B cell (primary cell): ENCODE results near the gene STARD3.

Experiments
- EZH2 ChIP-seq: IDR thresholded peaks from 2 replicates; pipeline ENCODE4 v1.6.1; 2012; ENCODE audit warnings: borderline replicate concordance, low read depth, mild to moderate bottlenecking, moderate library complexity, low read length; ENCODE audit not compliant: insufficient read depth, poor library complexity, severe bottlenecking
- TF ChIP-seq, protein P1 (sequence below): fragments of 200-600 bp; IDR thresholded peaks from one replicate; pipeline ENCODE4 v1.8.0; 2022; ENCODE audit warnings: antibody characterized with exemption, mild to moderate bottlenecking

- TF ChIP-seq, protein P1, sequence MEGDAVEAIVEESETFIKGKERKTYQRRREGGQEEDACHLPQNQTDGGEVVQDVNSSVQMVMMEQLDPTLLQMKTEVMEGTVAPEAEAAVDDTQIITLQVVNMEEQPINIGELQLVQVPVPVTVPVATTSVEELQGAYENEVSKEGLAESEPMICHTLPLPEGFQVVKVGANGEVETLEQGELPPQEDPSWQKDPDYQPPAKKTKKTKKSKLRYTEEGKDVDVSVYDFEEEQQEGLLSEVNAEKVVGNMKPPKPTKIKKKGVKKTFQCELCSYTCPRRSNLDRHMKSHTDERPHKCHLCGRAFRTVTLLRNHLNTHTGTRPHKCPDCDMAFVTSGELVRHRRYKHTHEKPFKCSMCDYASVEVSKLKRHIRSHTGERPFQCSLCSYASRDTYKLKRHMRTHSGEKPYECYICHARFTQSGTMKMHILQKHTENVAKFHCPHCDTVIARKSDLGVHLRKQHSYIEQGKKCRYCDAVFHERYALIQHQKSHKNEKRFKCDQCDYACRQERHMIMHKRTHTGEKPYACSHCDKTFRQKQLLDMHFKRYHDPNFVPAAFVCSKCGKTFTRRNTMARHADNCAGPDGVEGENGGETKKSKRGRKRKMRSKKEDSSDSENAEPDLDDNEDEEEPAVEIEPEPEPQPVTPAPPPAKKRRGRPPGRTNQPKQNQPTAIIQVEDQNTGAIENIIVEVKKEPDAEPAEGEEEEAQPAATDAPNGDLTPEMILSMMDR, result no peak
- no peak for TF ChIP-seq EZH2
Measured at GRCh38 chr17:39602533-39603303, 34.2 kb upstream of the STARD3 start.
